ENCODE results near the gene PLSCR5.

The PLSCR5 gene

DNA sequence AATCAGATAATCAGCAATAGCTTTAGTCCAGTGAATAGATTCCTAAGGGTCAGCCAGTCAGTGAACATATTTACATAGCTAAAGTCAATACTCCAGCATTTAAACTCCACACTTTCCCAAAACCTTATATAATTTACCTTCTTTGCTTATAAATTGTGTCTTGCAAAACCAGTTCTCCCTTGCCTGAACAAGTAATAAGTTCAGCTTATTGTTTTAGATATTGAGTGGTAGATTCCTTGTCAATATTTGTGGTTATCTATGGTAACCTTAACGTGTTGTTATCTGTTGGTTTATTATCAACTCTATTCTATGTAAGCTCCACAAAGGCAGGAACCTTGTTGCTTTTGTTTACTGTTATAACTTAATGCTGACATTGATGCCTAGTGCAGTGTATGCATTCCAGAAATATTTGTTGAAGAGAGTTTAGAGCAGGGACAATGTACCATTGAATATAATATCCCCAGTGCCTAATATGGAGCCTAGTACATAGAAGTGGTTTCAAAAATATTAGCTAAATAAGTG, 24.0 kb downstream of the PLSCR5 start:
- CTCF ChIA-PET = interaction anchor here (0.7 to 4.0 kb wide), 11 partner anchors 9 to 392 kb away, joined by 3 to 45 read pairs (median 7); no protein-coding TSS in a partner anchor

GRCh38 chr3:146577662-146578061, 27.5 kb downstream of the PLSCR5 start:
- ChIA-PET POLR2A (interaction anchor here (0.6 kb wide), 1 partner anchor 33 kb away, joined by 3 read pairs; the partner anchor contains the start of gene PLSCR1), CTCF (interaction anchor here (0.7 to 2.5 kb wide), 21 partner anchors 10 to 513 kb away, joined by 3 to 45 read pairs (median 5); partner anchors contain the start of gene PLSCR1)
- H3K4me3 ChIP-seq (ENCODE audit: low read depth, low read length) = no peak overlapping the region
- TF ChIP-seq CTCF (IDR thresholded peaks at IDR 0.05; ENCODE audit: insufficient read depth, low read length, missing control alignments) = no peak
- DNase-seq (ENCODE audit: low read depth, low spot score) = no peak

More for the DNA sequence above, 24.0 kb downstream of the PLSCR5 start:
- no peak for DNase-seq (ENCODE audit: low read depth, low spot score)
- POLR2A ChIA-PET = no interaction called here
- no peak overlapping the region for H3K4me3 ChIP-seq (ENCODE audit: low read depth, low read length)
- TF ChIP-seq CTCF (IDR thresholded peaks at IDR 0.05; ENCODE audit: insufficient read depth, low read length, missing control alignments) = no peak

DNA sequence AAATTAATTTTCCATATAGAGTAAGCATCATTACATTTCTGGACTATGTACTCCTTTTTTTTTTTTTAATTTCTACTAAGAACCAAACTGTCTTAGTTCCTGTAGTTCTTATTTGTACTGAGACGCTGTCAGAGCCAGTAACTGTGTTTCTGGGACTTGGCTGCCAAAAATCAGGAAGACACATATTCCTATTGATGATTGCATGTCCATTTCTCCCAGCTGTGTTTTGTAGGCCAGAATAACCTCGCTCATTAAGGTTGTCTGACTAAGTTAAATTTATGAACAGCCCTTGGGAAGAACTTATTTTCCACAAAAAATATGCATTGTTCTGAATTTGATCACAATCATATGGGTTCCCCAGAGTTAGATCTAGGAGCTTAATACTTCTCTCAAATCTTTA, 29.5 kb downstream of the PLSCR5 start:
- no peak overlapping the region for H3K4me3 ChIP-seq (ENCODE audit: low read depth, low read length)
- DNase-seq (ENCODE audit: low read depth, low spot score) = no peak
- TF ChIP-seq CTCF (IDR thresholded peaks at IDR 0.05; ENCODE audit: insufficient read depth, low read length, missing control alignments) = no peak
- POLR2A ChIA-PET = no interaction called here
- CTCF ChIA-PET = interaction anchor here (0.9 to 2.8 kb wide), 7 partner anchors 14 to 387 kb away, joined by 3 to 24 read pairs (median 5); no protein-coding TSS in a partner anchor

DNA sequence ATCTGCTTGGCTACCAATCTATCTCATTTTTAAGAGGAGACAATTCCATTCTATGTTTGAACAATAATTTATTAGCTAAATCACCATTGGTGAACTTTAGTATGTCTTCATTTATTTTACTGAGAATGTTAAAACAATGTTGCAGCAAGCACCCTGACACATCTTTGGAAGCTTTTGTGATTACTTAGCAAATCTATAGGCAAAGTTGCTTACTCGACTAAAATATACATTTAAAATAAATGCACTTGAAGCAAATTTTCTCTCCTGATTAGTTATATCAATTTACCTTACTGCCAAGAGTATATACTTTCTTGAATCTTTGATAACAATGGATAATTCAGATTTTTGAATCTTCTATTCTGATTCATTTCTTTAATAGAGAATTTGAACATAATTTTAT, 31.0 kb downstream of the PLSCR5 start:
- CTCF ChIA-PET = interaction anchor here (1.0 to 2.8 kb wide), 7 partner anchors 9 to 385 kb away, joined by 3 to 24 read pairs (median 3); no protein-coding TSS in a partner anchor
- TF ChIP-seq CTCF (IDR thresholded peaks at IDR 0.05; ENCODE audit: insufficient read depth, low read length, missing control alignments) = no peak
- POLR2A ChIA-PET = no interaction called here
- no peak overlapping the region for H3K4me3 ChIP-seq (ENCODE audit: low read depth, low read length)
- no peak for DNase-seq (ENCODE audit: low read depth, low spot score)

GRCh38 chr3:146569314-146569713, 35.8 kb downstream of the PLSCR5 start:
- no peak for TF ChIP-seq CTCF (IDR thresholded peaks at IDR 0.05; ENCODE audit: insufficient read depth, low read length, missing control alignments)
- DNase-seq (ENCODE audit: low read depth, low spot score) = no peak
- ChIA-PET POLR2A (no interaction called here), CTCF (interaction anchor here (1.6 kb wide), 1 partner anchor 381 kb away, joined by 5 read pairs; no protein-coding TSS in a partner anchor)
- H3K4me3 ChIP-seq (ENCODE audit: low read depth, low read length) = no peak overlapping the region

DNA sequence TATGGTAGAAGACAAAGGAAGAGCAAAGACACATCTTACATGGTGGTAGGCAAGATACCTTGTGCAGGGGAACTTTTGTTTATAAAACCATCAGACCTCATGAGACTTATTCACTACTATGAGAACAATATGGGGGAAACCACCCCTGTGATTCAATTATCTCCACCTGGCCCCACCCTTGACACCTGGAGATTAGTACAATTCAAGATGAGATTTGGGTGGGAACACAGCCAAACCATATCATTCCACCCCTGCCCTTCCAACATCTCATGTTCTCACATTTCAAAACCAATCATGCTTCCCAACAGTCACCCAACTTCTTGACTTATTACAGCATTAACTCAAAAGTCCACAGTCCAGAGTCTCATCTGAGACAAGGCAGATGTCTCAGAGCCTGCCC, 39.0 kb downstream of the PLSCR5 start:
- TF ChIP-seq CTCF (IDR thresholded peaks at IDR 0.05; ENCODE audit: insufficient read depth, low read length, missing control alignments) = no peak
- ChIA-PET CTCF (no interaction called here), POLR2A (no interaction called here)
- H3K4me3 ChIP-seq (ENCODE audit: low read depth, low read length) = no peak overlapping the region
- DNase-seq (ENCODE audit: low read depth, low spot score) = no peak
